Measurements from ENCODE around the gene CAPN5.

CAPN5 gene

GRCh38 chr11:77072851-77073327, 6.1 kb downstream of the CAPN5 start:
- no peak overlapping the region for H3K4me3 ChIP-seq (ENCODE audit: low read depth, low read length)
- no peak for TF ChIP-seq MAX (IDR thresholded peaks at IDR 0.05; ENCODE audit: low read depth, low read length)
- TF ChIP-seq MYC (IDR thresholded peaks at IDR 0.05; ENCODE audit: low read depth, low read length) = no peak
- TF ChIP-seq, protein P1, sequence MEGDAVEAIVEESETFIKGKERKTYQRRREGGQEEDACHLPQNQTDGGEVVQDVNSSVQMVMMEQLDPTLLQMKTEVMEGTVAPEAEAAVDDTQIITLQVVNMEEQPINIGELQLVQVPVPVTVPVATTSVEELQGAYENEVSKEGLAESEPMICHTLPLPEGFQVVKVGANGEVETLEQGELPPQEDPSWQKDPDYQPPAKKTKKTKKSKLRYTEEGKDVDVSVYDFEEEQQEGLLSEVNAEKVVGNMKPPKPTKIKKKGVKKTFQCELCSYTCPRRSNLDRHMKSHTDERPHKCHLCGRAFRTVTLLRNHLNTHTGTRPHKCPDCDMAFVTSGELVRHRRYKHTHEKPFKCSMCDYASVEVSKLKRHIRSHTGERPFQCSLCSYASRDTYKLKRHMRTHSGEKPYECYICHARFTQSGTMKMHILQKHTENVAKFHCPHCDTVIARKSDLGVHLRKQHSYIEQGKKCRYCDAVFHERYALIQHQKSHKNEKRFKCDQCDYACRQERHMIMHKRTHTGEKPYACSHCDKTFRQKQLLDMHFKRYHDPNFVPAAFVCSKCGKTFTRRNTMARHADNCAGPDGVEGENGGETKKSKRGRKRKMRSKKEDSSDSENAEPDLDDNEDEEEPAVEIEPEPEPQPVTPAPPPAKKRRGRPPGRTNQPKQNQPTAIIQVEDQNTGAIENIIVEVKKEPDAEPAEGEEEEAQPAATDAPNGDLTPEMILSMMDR (IDR thresholded peaks at IDR 0.05; ENCODE audit: low read depth, low read length) = no peak
- no peak for TF ChIP-seq POLR2A (IDR thresholded peaks at IDR 0.05; ENCODE audit: extremely low read depth, insufficient read length)
- DNase-seq (ENCODE audit: low read depth) = no peak

GRCh38 chr11:77073328-77074001, 6.7 kb downstream of the CAPN5 start:
- no peak overlapping the region for H3K4me3 ChIP-seq (ENCODE audit: low read depth, low read length)
- DNase-seq (ENCODE audit: low read depth) = peak; percentile 34
- TF ChIP-seq MAX (IDR thresholded peaks at IDR 0.05; ENCODE audit: low read depth, low read length) = no peak
- TF ChIP-seq, protein P1 (IDR thresholded peaks at IDR 0.05; ENCODE audit: low read depth, low read length) = no peak
- TF ChIP-seq POLR2A (IDR thresholded peaks at IDR 0.05; ENCODE audit: extremely low read depth, insufficient read length) = no peak
- no peak for TF ChIP-seq MYC (IDR thresholded peaks at IDR 0.05; ENCODE audit: low read depth, low read length)

DNA sequence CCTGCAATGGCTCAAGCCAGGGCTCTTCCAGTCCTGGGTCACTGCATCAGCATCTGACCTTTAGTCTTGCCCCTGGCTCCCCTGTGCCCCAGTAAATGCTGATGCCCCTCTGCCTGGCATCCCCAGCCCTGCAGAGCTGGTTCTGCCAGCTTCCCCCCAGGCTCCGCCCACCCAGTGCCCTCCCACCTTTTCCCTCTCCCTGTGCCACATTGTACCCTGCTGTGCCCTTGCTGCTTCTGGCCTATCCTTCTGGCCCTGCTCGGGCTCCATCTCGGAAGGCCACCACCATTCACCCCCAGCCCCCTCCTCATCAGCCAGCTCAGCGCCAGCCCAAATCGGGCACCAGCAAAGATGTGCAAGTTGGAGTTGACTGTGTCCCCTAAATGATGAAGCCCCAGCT, 7.4 kb downstream of the CAPN5 start:
- no peak for TF ChIP-seq MYC (IDR thresholded peaks at IDR 0.05; ENCODE audit: low read depth, low read length)

DNA sequence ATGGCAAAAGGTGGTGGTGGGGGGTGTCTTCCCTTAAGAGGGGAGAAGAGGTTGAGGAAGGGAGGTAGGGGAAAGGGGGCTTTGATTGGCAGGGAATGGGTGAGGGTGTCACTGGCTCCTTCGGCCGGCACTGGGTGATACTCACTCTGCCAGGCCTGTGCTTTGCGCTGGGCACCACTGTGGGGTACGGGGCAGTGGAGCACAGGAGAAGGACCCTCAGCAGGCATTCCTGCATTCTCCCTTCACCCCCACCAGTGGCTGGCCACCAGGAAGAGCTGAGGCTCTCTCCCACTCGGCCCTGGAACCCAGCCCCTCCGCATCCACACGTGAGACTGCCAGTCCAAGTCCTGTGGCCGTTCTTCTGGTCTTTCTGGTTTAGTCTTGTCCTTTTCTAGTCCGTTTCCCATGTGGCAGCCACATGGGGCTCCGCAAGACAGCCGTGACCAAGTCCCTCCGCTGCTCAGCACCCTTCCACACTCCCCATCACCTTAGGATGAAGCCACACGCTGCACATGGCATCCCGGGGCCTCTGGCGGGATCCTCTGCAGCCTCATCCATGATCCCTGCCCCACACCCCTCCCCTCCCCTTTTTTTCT, 8.0 kb downstream of the CAPN5 start:
- no peak for DNase-seq (ENCODE audit: low read depth)
- TF ChIP-seq MYC (IDR thresholded peaks at IDR 0.05; ENCODE audit: low read depth, low read length) = no peak
- TF ChIP-seq, protein P1 (IDR thresholded peaks at IDR 0.05; ENCODE audit: low read depth, low read length) = no peak
- TF ChIP-seq POLR2A (IDR thresholded peaks at IDR 0.05; ENCODE audit: extremely low read depth, insufficient read length) = no peak
- TF ChIP-seq MAX (IDR thresholded peaks at IDR 0.05; ENCODE audit: low read depth, low read length) = no peak
- no peak overlapping the region for H3K4me3 ChIP-seq (ENCODE audit: low read depth, low read length)

More for the DNA sequence above, 7.4 kb downstream of the CAPN5 start:
- H3K4me3 ChIP-seq (ENCODE audit: low read depth, low read length) = no peak overlapping the region
- no peak for DNase-seq (ENCODE audit: low read depth)

- TF ChIP-seq POLR2A (IDR thresholded peaks at IDR 0.05; ENCODE audit: extremely low read depth, insufficient read length) = no peak
- TF ChIP-seq MYC (IDR thresholded peaks at IDR 0.05; ENCODE audit: low read depth, low read length) = no peak
- TF ChIP-seq, protein P1 (IDR thresholded peaks at IDR 0.05; ENCODE audit: low read depth, low read length) = no peak
- no peak for TF ChIP-seq MAX (IDR thresholded peaks at IDR 0.05; ENCODE audit: low read depth, low read length)
- no peak for DNase-seq (ENCODE audit: low read depth)
- no peak overlapping the region for H3K4me3 ChIP-seq (ENCODE audit: low read depth, low read length)
Observed at GRCh38 chr11:77075425-77075905, 8.7 kb downstream of the CAPN5 start.

GRCh38 chr11:77079666-77080065, 12.9 kb downstream of the CAPN5 start:
- no peak for DNase-seq (ENCODE audit: low read depth)
- no peak overlapping the region for H3K4me3 ChIP-seq (ENCODE audit: low read depth, low read length)
- TF ChIP-seq MAX (IDR thresholded peaks at IDR 0.05; ENCODE audit: low read depth, low read length) = no peak
- no peak for TF ChIP-seq MYC (IDR thresholded peaks at IDR 0.05; ENCODE audit: low read depth, low read length)
- TF ChIP-seq POLR2A (IDR thresholded peaks at IDR 0.05; ENCODE audit: extremely low read depth, insufficient read length) = no peak

All from NB4 (cell line).